Measurements from ENCODE around the gene AGRN.
"Not testable (repeated sequence)": the region's sequence is repeated elsewhere in the genome, so short reads cannot be mapped to it uniquely, and the experiment has no call there.

Gene AGRN

DNA sequence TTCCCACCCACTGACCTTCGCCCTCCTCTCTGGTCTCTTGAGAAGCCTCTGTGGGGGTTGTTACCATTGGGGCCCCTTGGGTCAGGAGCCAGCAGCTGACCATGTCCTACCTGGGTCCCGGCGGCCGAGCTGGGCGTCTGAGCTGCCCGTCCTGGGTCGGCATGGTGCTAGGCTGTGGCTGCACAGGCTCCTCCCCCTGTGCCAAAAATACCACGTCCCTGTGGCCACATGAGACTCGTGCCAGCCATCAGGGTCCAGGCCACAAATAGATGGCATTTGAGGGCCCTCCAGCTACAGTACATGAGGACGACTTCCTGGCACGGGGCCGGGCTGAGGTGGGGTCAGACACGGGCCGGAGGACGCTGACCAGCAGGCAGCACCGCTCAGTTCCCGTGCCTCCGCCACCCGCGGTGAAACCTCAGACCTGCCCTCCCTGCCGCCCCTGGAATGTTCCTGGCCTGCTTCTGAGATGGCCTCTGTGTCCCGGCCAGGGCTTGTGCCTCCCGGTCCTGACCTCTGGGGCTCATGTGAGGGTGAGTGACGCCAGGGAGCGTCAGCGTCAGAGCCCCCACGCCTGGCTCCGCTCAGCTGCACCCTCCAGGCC, 37.9 kb upstream of the AGRN start, which contains the start of gene PERM1:
PERM1 (minus strand) TSS at position 139 of the 604 bp plus-strand sequence. CDS start 1,064 bp downstream, outside the sequence.
- no peak for DNase-seq (ENCODE audit: low read depth, low spot score)

DNA sequence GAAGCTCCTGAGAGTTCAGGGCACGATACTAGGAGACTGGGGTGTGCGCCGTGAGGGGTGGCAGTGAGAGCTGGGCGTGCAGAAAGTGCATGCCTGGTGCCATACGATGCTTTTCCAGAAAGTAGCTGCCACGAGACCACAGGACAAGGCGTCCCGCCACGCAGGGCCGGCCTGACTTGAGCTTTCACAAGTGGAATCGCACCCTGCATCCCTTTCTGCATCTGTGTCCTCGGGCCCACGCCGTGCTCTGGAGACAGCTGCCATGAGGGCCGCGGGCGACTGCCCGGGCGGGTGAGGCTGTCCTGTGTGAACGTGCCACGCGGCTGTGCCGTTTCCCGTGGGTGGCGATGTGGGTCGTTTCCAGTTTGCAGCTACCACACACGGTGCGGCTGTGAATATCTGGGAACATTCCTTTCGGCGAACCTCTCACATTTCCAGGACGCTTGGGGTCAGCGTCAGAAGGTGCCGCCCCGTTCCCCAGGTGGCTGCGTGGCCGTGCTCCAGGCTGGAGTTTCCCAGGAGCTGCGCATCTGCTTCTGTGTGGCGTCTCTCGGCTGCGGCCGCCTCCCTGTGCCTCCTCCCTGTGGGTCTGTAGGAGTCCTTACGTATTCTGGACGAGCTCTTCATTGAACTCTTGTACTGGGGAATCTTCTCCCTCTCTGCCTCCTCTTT, 37.0 kb upstream of the AGRN start:
- DNase-seq (ENCODE audit: low read depth, low spot score) = no peak

DNA sequence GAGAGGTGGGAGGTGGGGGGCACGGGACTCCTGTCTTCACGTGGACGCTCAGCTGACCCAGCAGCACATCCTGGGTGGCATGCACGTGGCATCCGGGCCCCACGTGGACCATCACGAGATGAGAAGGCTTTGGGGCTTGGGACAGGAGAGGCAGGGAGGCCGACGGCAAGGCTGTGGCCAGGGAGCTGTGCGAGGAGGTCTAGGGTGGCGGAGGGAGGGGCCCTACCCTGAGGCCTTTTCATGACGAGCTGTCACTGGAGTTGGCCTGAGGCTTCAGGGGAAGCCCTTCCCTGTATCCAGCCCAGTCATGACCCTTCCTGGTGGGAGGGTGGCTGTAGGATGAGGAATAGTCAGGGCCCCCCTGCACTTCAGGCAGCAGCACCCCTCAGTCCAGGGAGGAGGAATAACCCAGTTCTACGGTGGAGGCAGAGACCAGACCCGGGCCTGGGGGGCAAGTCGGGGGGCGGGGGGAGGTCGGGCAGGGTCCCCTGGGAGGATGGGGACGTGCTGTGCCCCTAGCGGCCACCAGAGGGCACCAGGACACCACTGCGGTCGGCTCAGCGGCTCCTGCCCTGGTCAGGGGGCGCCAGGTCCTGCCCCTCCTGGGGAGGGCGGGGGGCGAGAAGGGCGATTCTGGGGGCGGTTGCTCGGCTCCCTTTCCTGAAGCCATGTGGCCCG, 36.0 kb upstream of the AGRN start:
- DNase-seq (ENCODE audit: low read depth, low spot score) = no peak

DNA sequence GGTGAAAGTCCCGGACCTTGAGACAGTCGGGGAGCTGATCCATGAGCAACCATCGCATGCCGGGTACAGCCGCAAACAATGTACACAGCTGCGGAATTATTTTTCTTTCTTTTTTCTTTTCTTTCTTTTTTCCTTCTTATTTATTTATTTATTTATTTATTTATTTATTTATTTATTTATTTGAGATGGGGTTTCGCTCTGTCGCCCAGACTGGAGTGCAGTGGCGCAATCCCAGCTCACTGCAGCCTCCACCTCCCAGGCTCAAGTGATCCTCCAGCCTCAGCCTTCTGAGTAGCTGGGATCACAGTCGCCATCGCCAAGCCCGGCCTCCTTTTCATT, 35.5 kb upstream of the AGRN start:
- no peak for DNase-seq (ENCODE audit: low read depth, low spot score)

DNA sequence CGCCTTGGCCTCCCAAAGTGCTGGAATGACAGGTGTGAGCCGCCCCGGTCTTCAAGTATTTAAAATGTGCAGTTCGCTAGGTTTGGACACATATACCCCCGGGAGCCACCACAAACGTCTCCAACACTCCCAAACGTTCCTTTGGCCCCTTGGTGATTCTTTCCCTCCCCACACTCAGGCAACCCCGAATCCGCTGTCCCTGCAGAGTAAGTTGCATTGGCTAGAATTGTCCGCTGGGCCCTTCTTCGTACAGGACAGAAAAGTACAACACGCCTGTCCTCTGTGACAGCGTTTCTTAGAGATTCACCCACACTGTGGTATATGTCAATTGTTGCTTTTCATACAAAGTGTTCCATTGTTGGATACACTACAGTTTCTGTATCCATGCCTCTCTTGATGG, 34.8 kb upstream of the AGRN start:
- no peak for DNase-seq (ENCODE audit: low read depth, low spot score)

DNA sequence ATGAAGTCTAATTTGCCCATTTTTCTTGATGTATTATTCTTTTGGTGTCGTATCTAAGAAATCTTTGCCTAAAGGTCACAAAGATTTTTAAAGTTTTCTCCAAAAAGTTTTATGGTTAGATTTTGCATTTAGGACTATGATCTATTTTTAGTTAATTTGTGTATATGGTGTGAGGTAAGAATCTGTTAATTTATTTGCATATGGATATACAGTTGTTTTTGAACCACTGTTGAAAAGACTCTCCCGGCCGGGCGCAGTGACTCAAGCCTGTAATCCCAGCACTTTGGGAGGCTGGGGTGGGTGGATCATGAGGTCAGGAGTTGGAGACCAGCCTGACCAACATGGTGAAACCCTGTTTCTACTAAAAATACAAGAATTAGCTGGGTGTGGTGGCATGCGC, 31.9 kb upstream of the AGRN start:
- not testable (repeated sequence) for DNase-seq (ENCODE audit: low read depth, low spot score)

DNA sequence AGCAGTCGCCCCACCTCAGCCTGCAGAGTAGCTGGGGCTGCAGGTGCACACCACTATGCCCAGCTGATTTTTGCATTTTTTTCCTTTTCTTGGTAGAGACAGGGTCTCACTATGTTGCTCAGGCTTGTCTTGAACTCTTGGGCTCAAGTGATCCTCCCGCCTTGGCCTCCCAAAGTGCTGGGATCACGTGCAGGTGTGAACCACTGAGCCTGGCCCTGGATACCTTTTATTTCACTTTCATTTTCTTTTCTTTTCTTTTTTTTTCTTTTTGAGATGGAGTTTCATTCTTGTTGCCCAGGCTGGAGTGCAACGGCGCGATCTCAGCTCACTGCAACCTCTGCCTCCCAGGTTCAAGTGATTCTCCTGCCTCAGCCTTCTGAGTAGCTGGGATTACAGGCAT, 28.6 kb upstream of the AGRN start:
- not testable (repeated sequence) for DNase-seq (ENCODE audit: low read depth, low spot score)

DNA sequence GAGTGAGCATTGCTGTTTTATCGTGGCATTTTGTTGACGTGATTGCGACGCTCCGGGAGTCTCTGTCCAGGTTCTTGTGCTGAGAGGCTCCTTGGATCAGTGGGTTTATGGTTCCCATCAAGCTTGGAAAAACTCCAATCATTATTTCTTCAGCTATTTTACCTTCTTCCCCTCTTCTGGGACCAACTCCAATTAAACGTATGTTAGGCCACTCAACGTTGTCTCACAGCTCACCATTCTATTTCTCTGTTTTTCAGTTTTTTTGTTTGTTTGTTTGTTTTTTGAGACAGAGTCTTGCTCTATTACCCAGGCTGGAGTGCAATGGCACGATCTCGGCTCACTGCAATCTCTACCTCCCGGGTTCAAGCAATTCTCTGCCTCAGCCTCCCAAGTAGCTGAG, 28.0 kb upstream of the AGRN start:
- no peak for DNase-seq (ENCODE audit: low read depth, low spot score)

DNA sequence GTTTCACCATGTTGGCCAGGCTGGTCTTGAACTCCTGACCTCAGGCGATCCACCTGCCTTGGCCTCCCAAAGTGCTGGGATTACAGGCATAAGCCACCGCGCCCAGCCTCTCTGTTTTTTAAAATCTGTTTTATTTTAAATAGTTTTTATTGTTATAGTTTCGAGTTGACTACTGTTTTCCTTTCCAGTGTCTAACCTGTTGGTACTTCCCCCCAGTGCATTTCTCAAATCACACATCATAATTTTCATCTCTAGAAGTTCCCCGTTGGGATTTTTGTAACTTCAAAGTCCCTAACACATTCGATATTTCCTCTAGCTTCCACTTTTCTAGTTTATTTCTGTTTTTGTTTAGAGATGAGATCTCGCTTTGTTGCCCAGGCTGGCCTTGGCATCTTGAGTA, 27.6 kb upstream of the AGRN start:
- DNase-seq (ENCODE audit: low read depth, low spot score) = no peak

DNA sequence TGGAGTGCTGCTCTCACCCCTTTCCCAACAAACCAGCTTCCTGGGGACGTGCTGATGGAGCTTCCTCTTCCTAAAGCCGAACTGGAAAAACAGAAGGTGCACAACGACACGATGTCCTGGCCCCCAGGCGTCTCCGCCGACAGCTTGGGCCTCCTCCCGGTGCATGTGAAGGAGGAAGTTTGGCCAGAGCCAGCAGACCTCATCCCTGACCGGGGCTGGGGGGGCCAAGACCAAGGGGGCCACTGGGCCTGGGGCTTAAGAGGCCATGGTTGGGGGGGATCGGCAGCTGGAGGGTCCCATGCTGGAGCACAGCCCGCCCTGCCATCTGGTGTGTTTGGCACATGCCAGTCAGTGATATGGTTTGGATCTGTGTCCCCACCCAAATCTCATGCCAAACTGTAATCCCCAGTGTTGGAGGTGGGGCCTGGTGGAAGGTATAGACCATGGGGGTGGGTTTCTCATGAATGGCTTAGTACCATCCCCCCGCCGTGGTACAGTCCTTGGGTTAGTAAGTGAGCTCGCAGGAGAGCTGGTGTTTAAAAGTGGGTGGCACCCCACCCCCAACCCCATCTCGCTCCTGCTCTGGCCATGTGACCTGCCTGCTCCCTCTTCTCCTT, 26.4 kb upstream of the AGRN start:
- no peak for DNase-seq (ENCODE audit: low read depth, low spot score)

DNA sequence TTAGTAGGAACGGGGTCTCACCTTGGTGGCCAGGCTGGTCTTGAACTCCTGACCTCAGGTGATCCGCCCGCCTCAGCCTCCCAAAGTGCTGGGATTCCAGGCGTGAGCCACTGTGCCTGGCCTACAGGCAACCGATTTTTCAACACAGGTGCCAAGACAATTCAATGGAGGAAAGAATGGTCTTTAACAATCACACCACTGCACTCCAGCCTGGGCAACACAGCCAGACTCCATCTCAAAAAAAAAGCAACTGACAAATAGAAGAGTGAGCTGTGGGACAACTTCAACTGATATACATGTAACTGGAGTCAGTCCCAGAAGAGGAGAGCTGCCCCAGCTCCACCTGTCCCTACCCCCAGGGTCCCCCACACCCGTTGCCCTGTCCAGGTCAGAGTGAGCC, 25.4 kb upstream of the AGRN start:
- DNase-seq (ENCODE audit: low read depth, low spot score) = not testable (repeated sequence)

DNA sequence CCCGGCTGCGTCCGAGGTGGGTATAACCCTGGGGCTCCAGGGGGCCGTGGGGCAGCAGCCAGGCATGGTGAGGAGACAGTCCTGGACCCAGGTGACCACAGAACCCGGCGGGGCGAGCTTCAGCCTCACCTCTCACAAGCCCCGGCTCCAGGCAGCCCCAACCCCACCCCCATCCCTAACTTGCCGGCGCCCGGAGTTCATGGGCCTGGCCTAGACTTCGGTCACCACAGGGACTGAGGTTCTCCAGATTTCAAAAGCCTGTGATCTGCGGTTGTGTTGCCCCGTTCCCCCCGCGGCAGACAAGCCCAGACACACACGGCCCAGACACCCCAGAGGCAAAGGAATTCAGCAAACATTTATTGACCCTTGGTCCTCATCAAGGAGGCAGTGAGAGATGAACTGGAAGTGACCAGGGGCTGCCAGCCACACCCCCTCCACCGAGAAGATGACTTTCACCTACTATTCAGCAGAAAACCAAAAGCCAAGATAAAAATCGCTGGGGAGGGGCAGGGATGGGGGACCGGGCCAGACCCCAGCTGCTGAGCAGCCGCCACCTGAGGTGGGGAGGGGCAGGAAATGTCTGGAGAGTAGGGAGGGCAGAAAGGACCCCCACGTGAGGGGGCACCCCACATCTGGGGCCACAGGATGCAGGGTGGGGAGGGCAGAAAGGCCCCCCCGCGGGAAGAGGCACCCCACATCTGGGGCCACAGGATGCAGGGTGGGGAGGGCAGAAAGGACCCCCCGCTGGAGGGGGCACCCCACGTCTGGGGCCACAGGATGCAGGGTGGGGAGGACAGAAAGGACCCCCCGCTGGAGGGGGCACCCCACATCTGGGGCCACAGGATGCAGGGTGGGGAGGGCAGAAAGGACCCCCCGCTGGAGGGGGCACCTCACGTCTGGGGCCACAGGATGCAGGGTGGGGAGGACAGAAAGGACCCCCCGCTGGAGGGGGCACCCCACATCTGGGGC, 24.0 kb upstream of the AGRN start:
- DNase-seq (ENCODE audit: low read depth, low spot score) = no peak

DNA sequence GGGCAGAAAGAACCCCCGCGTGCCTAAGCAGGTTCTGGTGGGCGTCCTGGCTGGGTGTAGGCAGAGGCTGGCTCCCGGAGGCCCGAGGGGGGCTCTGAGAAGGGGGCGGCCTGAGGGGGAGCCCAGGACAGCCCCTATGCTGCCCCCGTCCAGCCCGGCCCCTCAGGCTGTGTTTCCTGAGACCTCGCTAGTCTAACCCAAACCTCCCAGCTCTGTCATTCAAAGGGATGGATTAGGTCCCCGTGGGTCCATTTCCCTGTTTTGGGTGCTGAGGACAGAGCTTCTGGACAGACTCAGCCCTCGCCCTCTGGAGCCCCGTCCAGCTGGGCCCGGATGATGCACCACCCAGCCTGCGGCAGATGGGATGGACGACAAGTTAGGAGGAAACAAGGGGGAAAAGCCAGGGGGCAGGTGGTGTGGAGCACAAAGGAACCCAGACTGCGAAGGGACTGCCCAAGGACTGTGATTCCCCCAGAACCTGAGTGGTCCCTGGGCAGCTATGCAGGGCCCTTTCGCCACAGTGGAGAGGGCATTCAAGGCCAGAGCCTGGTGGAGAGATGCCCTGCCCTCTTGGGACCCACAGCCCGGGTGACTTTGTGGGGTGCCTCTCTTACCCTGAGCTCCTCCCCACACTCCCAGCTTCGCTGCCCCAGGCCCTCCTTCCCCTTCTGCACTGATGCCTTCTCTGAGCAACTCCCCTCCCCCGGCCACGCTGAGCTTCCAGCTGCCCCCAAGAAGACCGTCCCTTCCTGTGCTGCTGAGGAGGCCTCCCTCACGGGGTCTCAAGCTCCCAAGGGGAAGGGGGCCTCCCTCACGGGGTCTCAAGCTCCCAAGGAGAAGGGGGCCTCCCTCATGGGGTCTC, 22.8 kb upstream of the AGRN start:
- no peak for DNase-seq (ENCODE audit: low read depth, low spot score)

DNA sequence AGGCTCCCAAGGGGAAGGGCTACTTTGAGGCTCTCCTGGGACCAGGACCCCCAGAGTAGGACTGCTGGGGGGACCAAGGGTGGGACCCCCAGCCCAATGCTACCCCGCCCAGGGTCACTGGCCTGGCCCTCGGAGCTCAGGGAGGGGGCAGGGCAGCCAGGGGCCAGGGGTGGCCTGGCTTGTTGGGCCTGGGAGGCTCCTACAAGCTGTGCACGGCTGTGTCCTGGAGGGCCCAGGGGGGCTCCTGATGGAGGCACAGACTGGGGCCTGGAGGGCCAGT, 22.3 kb upstream of the AGRN start:
- no peak for DNase-seq (ENCODE audit: low read depth, low spot score)

DNA sequence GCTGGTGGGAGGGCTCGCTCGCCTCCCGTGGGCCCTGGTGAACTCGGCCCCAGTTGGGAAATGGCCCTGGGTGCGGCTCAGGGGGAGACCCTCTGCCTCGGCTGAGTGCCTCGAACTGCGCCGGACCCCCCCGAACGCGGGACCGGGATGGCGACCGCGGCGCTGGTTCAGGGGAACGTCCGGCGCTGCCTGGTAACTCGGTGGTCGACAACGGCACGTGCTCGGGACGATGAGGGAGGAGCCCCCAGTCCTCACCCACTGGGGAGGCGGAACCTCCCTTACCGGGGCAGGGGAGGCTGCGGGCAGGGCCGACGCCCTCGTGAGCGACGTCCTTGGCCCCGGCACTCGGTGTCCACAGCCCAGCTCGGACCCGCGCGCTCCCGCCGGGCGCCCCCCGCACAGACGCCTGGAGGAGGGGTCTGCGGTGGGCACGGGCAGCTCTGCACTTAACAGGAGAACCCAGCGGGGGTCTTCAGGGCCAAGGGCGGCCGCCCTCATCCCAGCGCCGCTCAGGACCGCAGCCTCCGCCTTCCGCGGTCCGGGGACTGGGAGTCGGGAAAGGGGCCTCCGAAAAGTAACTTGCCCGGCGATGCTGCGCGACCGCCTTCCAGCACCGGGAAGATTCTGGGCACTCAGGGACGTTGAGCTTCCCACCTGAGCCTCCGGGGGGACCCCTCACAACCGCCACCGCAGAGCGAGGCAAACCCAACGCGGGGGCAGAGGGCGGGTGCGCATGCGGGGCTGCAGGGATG, 21.8 kb upstream of the AGRN start:
- no peak for DNase-seq (ENCODE audit: low read depth, low spot score)

DNA sequence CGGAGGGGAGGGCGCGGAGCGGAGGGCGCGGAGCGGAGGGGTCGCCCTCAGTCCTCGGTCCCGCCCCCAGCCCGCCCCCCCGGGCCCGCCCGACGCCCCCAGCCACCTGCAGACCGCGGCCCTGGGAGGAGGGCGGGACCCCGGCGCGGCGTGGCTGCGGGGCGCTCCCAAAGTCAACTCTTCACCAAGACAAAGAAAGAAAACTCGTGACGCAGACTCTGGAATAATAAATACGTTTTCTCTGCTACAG, 21.2 kb upstream of the AGRN start:
- DNase-seq (ENCODE audit: low read depth, low spot score) = no peak

DNA sequence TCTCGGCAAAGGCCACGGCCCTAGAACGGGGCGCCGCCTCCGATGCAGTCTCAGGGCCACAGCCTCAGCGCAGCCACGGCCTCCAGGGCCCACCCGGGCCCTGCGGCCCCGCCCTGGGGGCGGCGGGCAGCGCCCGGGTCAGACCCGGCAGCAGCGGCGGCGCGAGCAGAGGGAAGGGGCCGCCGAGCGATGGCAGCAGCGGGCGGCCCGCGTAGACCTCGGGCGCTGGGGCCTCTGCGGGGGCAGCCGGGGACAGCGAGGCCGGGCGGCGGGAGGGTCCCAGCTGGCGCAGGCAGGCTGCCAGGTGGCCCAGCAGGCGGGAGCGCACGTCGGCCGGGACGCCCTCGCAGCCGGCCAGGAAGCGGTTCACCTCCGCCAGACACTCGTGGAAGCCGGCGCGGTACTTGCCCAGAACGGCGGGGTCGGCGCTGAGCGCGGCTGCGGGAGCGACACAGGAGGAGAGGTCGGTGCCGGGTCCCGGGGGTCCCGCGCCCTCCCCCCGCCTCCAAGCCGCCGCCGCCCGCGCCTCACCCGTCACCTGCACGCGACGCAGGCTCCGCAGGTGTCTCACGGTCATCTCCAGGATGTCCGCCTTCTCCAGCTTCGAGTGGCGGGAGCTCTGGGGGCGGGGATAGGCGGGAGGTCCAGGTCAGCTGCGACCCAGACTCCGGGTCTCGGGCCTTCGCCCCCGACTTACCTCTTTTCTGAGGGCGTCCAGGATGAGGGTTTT, 20.8 kb upstream of the AGRN start:
- no peak for DNase-seq (ENCODE audit: low read depth, low spot score)

DNA sequence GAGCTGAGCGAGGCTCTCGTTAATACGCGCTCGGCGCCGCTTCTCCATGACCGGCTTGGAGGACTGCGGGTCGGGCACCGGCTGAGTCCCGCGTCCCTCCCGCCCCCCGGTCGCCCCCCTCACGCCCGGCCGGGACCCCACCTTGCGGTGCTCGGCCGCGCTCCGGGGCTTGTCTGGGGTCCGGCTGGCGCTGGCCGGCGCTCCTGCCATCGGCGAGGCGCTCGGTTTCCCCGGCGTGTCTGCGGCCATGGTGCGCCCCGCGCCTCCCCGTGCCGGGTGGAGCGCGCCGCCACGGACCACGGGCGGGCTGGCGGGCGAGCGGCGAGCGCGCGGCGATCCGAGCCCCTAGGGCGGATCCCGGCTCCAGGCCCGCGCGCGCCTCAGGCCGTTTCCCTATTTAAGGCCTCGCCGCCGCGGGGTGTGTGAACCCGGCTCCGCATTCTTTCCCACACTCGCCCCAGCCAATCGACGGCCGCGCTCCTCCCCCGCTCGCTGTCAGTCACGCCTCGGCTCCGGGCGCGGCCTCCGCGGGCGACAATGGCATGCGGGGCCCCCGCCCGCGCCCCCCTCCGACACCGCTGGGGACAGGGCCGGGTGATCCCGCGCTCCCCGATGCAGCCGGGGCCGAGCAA, 20.1 kb upstream of the AGRN start, which contains the start of gene HES4:
HES4 (minus strand) TSS at position 373 of the 632 bp plus-strand sequence; CDS start at position 249, 124 bp downstream.
- peak; percentile 69 for DNase-seq (ENCODE audit: low read depth, low spot score)

Measured in smooth muscle cell of the brain vasculature (primary cell).